Measurements from ENCODE around the gene IL23A.
"Not testable (repeated sequence)": the region's sequence is repeated elsewhere in the genome, so short reads cannot be mapped to it uniquely, and the experiment has no call there.

The IL23A gene

GRCh38 chr12:56338308-56339157 lies at the start of gene IL23A:
TSS of gene IL23A (plus strand) at chr12:56338884. CDS start at chr12:56339045, 161 bp downstream.
- DNase-seq (ENCODE audit: low spot score): no peak

GRCh38 chr12:56293795-56294194 lies 44.9 kb upstream of the IL23A start:
- no peak for DNase-seq (ENCODE audit: low spot score)

- no peak for DNase-seq (ENCODE audit: low spot score)
Measured at GRCh38 chr12:56296295-56296694, 42.4 kb upstream of the IL23A start.

GRCh38 chr12:56297400-56297799 lies 41.3 kb upstream of the IL23A start:
- DNase-seq (ENCODE audit: low spot score): no peak

GRCh38 chr12:56298828-56299227 lies 39.9 kb upstream of the IL23A start:
- no peak for DNase-seq (ENCODE audit: low spot score)

- DNase-seq (ENCODE audit: low spot score): no peak
Measured at GRCh38 chr12:56299308-56299852, 39.3 kb upstream of the IL23A start.

- DNase-seq (ENCODE audit: low spot score): peak; percentile 97
Measured at GRCh38 chr12:56299853-56300643, 38.6 kb upstream of the IL23A start, which contains the start of gene CS. TSS of gene CS (minus strand) at chr12:56300330. CDS start at chr12:56300201, 129 bp downstream.

GRCh38 chr12:56300644-56301464 lies 37.8 kb upstream of the IL23A start:
- DNase-seq (ENCODE audit: low spot score): no peak

- DNase-seq (ENCODE audit: low spot score): no peak
Measured at GRCh38 chr12:56304276-56304675, 34.4 kb upstream of the IL23A start.

GRCh38 chr12:56304872-56305590 lies 33.7 kb upstream of the IL23A start:
- DNase-seq (ENCODE audit: low spot score): no peak

- no peak for DNase-seq (ENCODE audit: low spot score)
Measured at GRCh38 chr12:56307221-56307965, 31.3 kb upstream of the IL23A start.

- DNase-seq (ENCODE audit: low spot score): no peak
Measured at GRCh38 chr12:56308714-56309113, 30.0 kb upstream of the IL23A start.

GRCh38 chr12:56311003-56311402 lies 27.7 kb upstream of the IL23A start:
- DNase-seq (ENCODE audit: low spot score): no peak

GRCh38 chr12:56315249-56315621 lies 23.4 kb upstream of the IL23A start:
- DNase-seq (ENCODE audit: low spot score): peak; percentile 16

GRCh38 chr12:56315622-56316473 lies 22.8 kb upstream of the IL23A start, which contains the start of gene CNPY2:
TSS of gene CNPY2 (minus strand) at chr12:56315988. CDS start at chr12:56315217, 771 bp downstream.
- peak; percentile 94 for DNase-seq (ENCODE audit: low spot score)

- no peak for DNase-seq (ENCODE audit: low spot score)
Measured at GRCh38 chr12:56317675-56318074, 21.0 kb upstream of the IL23A start.

GRCh38 chr12:56321027-56321426 lies 17.7 kb upstream of the IL23A start:
- no peak for DNase-seq (ENCODE audit: low spot score)

- DNase-seq (ENCODE audit: low spot score): not testable (repeated sequence)
Measured at GRCh38 chr12:56321610-56322009, 17.1 kb upstream of the IL23A start.

- DNase-seq (ENCODE audit: low spot score): no peak
Measured at GRCh38 chr12:56324206-56324605, 14.5 kb upstream of the IL23A start.

All from kidney capillary endothelial cell (primary cell).